GM18520 (cell line): ENCODE measurements around the gene KNCN.

ENCODE experiments used
- ATAC-seq: cut with Tn5 transposase; IDR thresholded peaks from one replicate; pipeline ENCODE4 v1.9.1; 2021; ENCODE audit not compliant: unreplicated experiment

Gene KNCN

GRCh38 chr1:46569884-46570725 lies 18.7 kb upstream of the KNCN start:
- no peak for ATAC-seq

GRCh38 chr1:46569116-46569515 lies 17.7 kb upstream of the KNCN start:
- ATAC-seq: no peak

GRCh38 chr1:46568461-46568891 lies 17.0 kb upstream of the KNCN start:
- ATAC-seq: no peak

GRCh38 chr1:46563341-46563740 lies 11.9 kb upstream of the KNCN start:
- ATAC-seq: no peak

GRCh38 chr1:46562498-46562897 lies 11.1 kb upstream of the KNCN start:
- no peak for ATAC-seq

- no peak for ATAC-seq
These were observed 7.5 kb upstream of the KNCN start for GRCh38 chr1:46558966-46559365.

- ATAC-seq: no peak
These were observed 6.9 kb upstream of the KNCN start for GRCh38 chr1:46558141-46558963.

GRCh38 chr1:46557403-46557802 lies 6.0 kb upstream of the KNCN start:
- no peak for ATAC-seq

GRCh38 chr1:46556822-46557221 lies 5.4 kb upstream of the KNCN start:
- no peak for ATAC-seq

- no peak for ATAC-seq
These were observed 4.6 kb upstream of the KNCN start for GRCh38 chr1:46555826-46556619.

GRCh38 chr1:46554597-46555381 lies 3.3 kb upstream of the KNCN start:
- ATAC-seq: no peak

GRCh38 chr1:46554236-46554596 lies 2.8 kb upstream of the KNCN start:
- ATAC-seq: no peak

- no peak for ATAC-seq
These were observed 2.1 kb upstream of the KNCN start for GRCh38 chr1:46553506-46553905.

- no peak for ATAC-seq
These were observed 1.1 kb upstream of the KNCN start for GRCh38 chr1:46552357-46553237.

- ATAC-seq: no peak
These were observed 656 bp downstream of the KNCN start for GRCh38 chr1:46550751-46551231.

GRCh38 chr1:46549697-46550681 lies 1.5 kb downstream of the KNCN start:
- no peak for ATAC-seq

GRCh38 chr1:46547481-46548383 lies 3.7 kb downstream of the KNCN start:
- ATAC-seq: no peak
